HCT116 (cell line): ENCODE data around the gene BSN. TPM values are rescaled to one million over a fixed set of nuclear protein-coding genes. Genes with fewer than 3 reads are reported as not detected.

ENCODE experiments used
- ATAC-seq: fragments of 200-7000 bp; cut with Tn5 transposase; 2 replicates; pipeline ENCODE4 v1.9.1; 2020; ENCODE audit warnings: mild to moderate bottlenecking, moderate library complexity
- BruUV-seq: library from RNA; stranded (reverse); fragments of 400-500 nt; replicated peaks from 2 replicates; lab custom pipeline; 2021; lab: Mats Ljungman, UMichigan
- CTCF ChIA-PET: fragments of 300-600 bp; sonication (Branson Sonifier 250); formaldehyde crosslinking; loops from one replicate; lab custom pipeline; 2021; ENCODE audit warnings: antibody characterized with exemption; lab: Charles Lee
- POLR2A ChIA-PET: fragments of 300-600, 350-600 bp; sonication (Branson Sonifier 250); formaldehyde crosslinking; loops from one replicate; lab custom pipeline; 2021; ENCODE audit warnings: antibody characterized with exemption; lab: Charles Lee
- RAD21 ChIA-PET, 2 experiments: fragments of 300-600 bp; sonication (Branson Sonifier 250); formaldehyde crosslinking; loops; one replicate each; lab custom pipeline; 2023; ENCODE audit warnings: low total read pairs in 2 of 2; ENCODE audit not compliant: uncharacterized antibody in 2 of 2, unreplicated experiment in 2 of 2, low non-redundant PET in 1 of 2; lab: Charles Lee
- DNase-seq: peaks from one replicate; pipeline ENCODE4 v3.0.0-alpha.2; 2010; ENCODE audit warnings: low read depth, low spot score
- H2AFZ ChIP-seq: fragments of 200-600 bp; shearing (Covaris generic), sonication (generic); 2 replicates; pipeline ENCODE4 v1.6.1; 2017; ENCODE audit warnings: low read depth, mixed run types, mixed read lengths, antibody characterized with exemption, low read length; ENCODE audit not compliant: poor library complexity, severe bottlenecking
- H3K27ac ChIP-seq: 2 replicates; pipeline ENCODE4 v1.5.1; 2012; ENCODE audit warnings: low read depth, low read length
- H3K27me3 ChIP-seq: fragments of 200-600 bp; sonication (generic); 2 replicates; pipeline ENCODE4 v1.6.1; 2016; ENCODE audit warnings: mixed run types, low read length, mixed read lengths; ENCODE audit not compliant: insufficient read depth
- H3K36me3 ChIP-seq, 2 experiments: fragments of 200-500 bp in 1 of 2; fragments of 200-600 bp in 1 of 2; sonication (Bioruptor generic) in 1 of 2; sonication (generic) in 1 of 2; 2 replicates each; pipeline versions ENCODE4 v1.5.1 to v1.6.1; 2014 to 2016; ENCODE audit warnings: low read length in 2 of 2, inconsistent platforms in 1 of 2, mixed read lengths in 1 of 2, mixed run types in 1 of 2; ENCODE audit not compliant: insufficient read depth in 2 of 2, control insufficient read depth in 1 of 2
- H3K4me1 ChIP-seq, 2 experiments: fragments of 200-600 bp in 1 of 2; sonication (generic) in 1 of 2; 2 replicates each; pipeline versions ENCODE4 v1.5.1 to v1.6.1; 2012 to 2017; ENCODE audit warnings: low read length in 2 of 2, inconsistent platforms in 1 of 2, mild to moderate bottlenecking in 1 of 2, mixed read lengths in 1 of 2, mixed run types in 1 of 2, moderate library complexity in 1 of 2; ENCODE audit not compliant: insufficient read depth in 2 of 2, control insufficient read depth in 1 of 2
- H3K4me2 ChIP-seq: fragments of 200-600 bp; sonication (generic); 2 replicates; pipeline ENCODE4 v1.6.1; 2017; ENCODE audit warnings: mixed run types, low read length, mixed read lengths
- H3K4me3 ChIP-seq, 2 experiments: fragments of 200-600 bp in 1 of 2; sonication (generic) in 1 of 2; replicated peaks in 1 of 2; 2 replicates each; pipeline ENCODE4 v1.5.1; 2011 to 2016; ENCODE audit warnings: low read length in 2 of 2, control low read depth in 1 of 2, low read depth in 1 of 2, mild to moderate bottlenecking in 1 of 2, mixed read lengths in 1 of 2, mixed run types in 1 of 2
- H3K79me2 ChIP-seq: fragments of 200-600 bp; sonication (generic); 2 replicates; pipeline ENCODE4 v1.6.1; 2017; ENCODE audit warnings: mild to moderate bottlenecking, mixed run types, low read length, moderate library complexity, mixed read lengths; ENCODE audit not compliant: insufficient read depth
- H3K9ac ChIP-seq: fragments of 200-600 bp; sonication (generic); 2 replicates; pipeline ENCODE4 v1.6.1; 2016; ENCODE audit warnings: low read length, mixed read lengths
- H3K9me2 ChIP-seq: fragments of 200-600 bp; sonication (generic), shearing (Covaris generic); 2 replicates; pipeline ENCODE4 v1.6.1; 2017; ENCODE audit warnings: mixed run types, mild to moderate bottlenecking, moderate library complexity; ENCODE audit not compliant: insufficient read depth
- H3K9me3 ChIP-seq, 2 experiments: fragments of 200-500 bp in 1 of 2; fragments of 200-600 bp in 1 of 2; sonication (Bioruptor generic) in 1 of 2; sonication (generic) in 1 of 2; 2 replicates each; pipeline ENCODE4 v1.6.1; 2014 to 2017; ENCODE audit warnings: low read length in 2 of 2, mixed read lengths in 2 of 2, inconsistent platforms in 1 of 2, low read depth in 1 of 2, mild to moderate bottlenecking in 1 of 2, mixed run types in 1 of 2, moderate library complexity in 1 of 2; ENCODE audit not compliant: control insufficient read depth in 1 of 2, insufficient read depth in 1 of 2
- H4K20me1 ChIP-seq: fragments of 200-600 bp; sonication (generic), shearing (Covaris generic); 2 replicates; pipeline ENCODE4 v1.6.1; 2017; ENCODE audit warnings: mixed run types, mild to moderate bottlenecking, moderate library complexity; ENCODE audit not compliant: insufficient read depth
- CBX3 ChIP-seq: IDR thresholded peaks from 2 replicates; pipeline ENCODE4 v1.6.1; 2012; ENCODE audit warnings: low read depth
- CEBPB ChIP-seq: IDR thresholded peaks from 2 replicates; pipeline ENCODE4 v1.6.1; 2012; ENCODE audit warnings: low read depth
- CTCF ChIP-seq, 3 experiments: fragments of 200-600 bp in 1 of 3; sonication (generic) in 1 of 3; IDR thresholded peaks in 2 of 3; conservative IDR thresholded peaks in 1 of 3; 2 replicates each; pipeline ENCODE4 v1.5.1; 2012 to 2017; ENCODE audit warnings: low read depth in 2 of 3, low read length in 2 of 3, antibody characterized with exemption in 1 of 3, borderline replicate concordance in 1 of 3, control low read depth in 1 of 3, mild to moderate bottlenecking in 1 of 3, mixed read lengths in 1 of 3, mixed run types in 1 of 3, moderate library complexity in 1 of 3; ENCODE audit not compliant: insufficient read depth in 1 of 3
- EGR1 ChIP-seq: IDR thresholded peaks from 2 replicates; pipeline ENCODE4 v1.6.1; 2012; ENCODE audit warnings: low read depth
- ELF1 ChIP-seq: IDR thresholded peaks from 2 replicates; pipeline ENCODE4 v1.6.1; 2012; ENCODE audit warnings: low read depth, borderline replicate concordance
- EZH2phosphoT487 ChIP-seq: fragments of 200-600 bp; IDR thresholded peaks from 2 replicates; pipeline ENCODE4 v1.6.1; 2018; ENCODE audit warnings: antibody characterized with exemption, borderline replicate concordance
- FOSL1 ChIP-seq: IDR thresholded peaks from 2 replicates; pipeline ENCODE4 v1.6.1; 2012; ENCODE audit warnings: low read depth
- JUND ChIP-seq: IDR thresholded peaks from 2 replicates; pipeline ENCODE4 v1.6.1; 2012
- POLR2A ChIP-seq: IDR thresholded peaks from 2 replicates; pipeline ENCODE4 v1.7.0; 2011; ENCODE audit warnings: borderline replicate concordance; ENCODE audit not compliant: insufficient read depth, insufficient read length; ENCODE audit errors: extremely low read depth
- POLR2AphosphoS5 ChIP-seq: IDR thresholded peaks from 2 replicates; pipeline ENCODE4 v1.6.1; 2011; ENCODE audit warnings: mild to moderate bottlenecking, low read depth, low read length, moderate library complexity
- RAD21 ChIP-seq: IDR thresholded peaks from 2 replicates; pipeline ENCODE4 v1.6.1; 2012; ENCODE audit warnings: low read depth, mild to moderate bottlenecking
- SIN3A ChIP-seq: IDR thresholded peaks from 2 replicates; pipeline ENCODE4 v1.6.1; 2012; ENCODE audit warnings: low read depth
- YY1 ChIP-seq: IDR thresholded peaks from 2 replicates; pipeline ENCODE4 v1.6.1; 2011; ENCODE audit warnings: low read length, low read depth, moderate library complexity, mild to moderate bottlenecking; ENCODE audit not compliant: insufficient replicate concordance; ENCODE audit errors: extremely low read depth
- ZFX ChIP-seq: fragments of 450-650 bp; IDR thresholded peaks from 2 replicates; pipeline ENCODE4 v1.6.1; 2017
- intact Hi-C: fragments of 100-400 bp; cut with micrococcal nuclease; formaldehyde crosslinking; loops from 2 replicates; pipeline ENCODE4 v1.10.0; 2022
- total RNA-seq: library from RNA; stranded (reverse); gene quantifications from one replicate; pipeline ENCODE4 v1.2.1, GENCODE V29; 2021; ENCODE audit not compliant: unreplicated experiment

The BSN gene
- total RNA-seq, 1 experiment from 2014 or later: 1.5 TPM

DNA sequence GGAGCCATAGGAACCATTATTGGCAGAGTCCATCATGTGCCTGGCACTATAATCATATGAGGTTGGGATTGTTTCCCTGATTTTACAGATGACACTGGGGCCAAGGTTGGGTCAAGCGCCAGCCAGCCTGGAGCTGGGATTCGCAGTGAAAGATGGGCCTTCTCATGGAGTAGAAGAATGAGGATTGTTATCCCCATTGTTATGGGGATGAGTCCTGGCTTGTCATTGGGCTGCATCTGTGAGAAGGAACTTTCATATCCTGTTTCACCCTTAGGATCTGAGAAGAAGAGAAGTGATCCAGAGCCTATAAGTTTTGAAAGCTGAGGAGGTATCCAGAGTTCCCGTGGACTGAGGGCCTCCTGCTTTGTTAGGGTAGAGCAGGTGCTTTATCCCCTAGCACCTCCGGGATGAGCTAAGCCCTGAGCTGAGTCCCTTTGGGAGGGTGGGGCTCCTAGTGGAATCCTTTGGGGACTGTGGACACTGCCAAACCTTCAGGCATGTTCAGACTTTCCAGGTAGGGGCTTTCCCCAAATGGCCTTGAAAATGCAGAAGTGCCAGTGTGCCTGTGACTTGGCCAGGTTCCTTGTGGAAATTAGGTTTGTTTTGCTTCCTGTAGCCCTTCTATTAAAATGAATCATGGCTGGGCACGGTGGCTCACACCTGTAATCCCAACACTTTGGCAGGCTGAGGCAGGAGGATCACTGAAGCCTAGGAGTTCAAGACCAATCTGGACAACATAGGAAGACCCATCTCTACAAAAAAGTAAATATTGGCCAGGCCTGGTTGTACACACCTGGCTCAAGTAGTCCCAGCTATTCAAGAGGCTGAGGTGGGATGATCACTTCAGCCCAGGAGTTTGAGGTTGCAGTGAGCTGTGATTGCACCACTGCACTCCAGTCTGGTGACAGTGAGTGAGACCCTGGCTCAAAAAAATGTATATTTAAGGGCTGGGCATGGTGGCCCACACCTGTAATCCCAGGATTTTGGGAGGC is 30.2 kb upstream of the BSN start:
- Histone ChIP-seq H3K36me3 (no peaks in the 10 kb centered on the region), H3K4me3 (no peak overlapping the region), H3K9me2 (no peaks in the 10 kb centered on the region), H4K20me1 (no peaks in the 10 kb centered on the region), H3K4me1 (peaks cover 0 to 6% of the 10 kb centered on the region in 2 experiments; a peak in 2 of 4 replicates), H3K9me3 (no peaks in the 10 kb centered on the region), H3K4me2 (no peak overlapping the region), H3K9ac (no peak overlapping the region), H3K27me3 (no peaks in the 10 kb centered on the region), H3K27ac (no peak overlapping the region), H2AFZ (no peak overlapping the region), H3K79me2 (peaks cover 10% of the 10 kb centered on the region; the same call in 1 of the 2 replicates)
- TF ChIP-seq RAD21 (no peak), ZFX (no peak), POLR2AphosphoS5 (no peak), ELF1 (no peak), SIN3A (no peak), CTCF (IDR thresholded peaks at IDR 0.05 in 2 of 3, conservative IDR thresholded peaks at IDR 0.05 in 1 of 3; ENCODE audit: borderline replicate concordance in 1 of 3, insufficient read depth in 1 of 3, low read depth in 2 of 3, low read length in 2 of 3) (no peak), JUND (no peak), EGR1 (no peak), POLR2A (no peak), FOSL1 (no peak), CBX3 (no peak), YY1 (no peak), CEBPB (no peak), EZH2phosphoT487 (no peak)
- intact Hi-C loops: no loop called here
- CTCF ChIA-PET: interaction anchor here (1.5 kb wide), 1 partner anchor 16 kb away, joined by 3 read pairs; no protein-coding TSS in a partner anchor
- RAD21 ChIA-PET: no interaction called here
- DNase-seq: no peak
- no peak for ATAC-seq
- POLR2A ChIA-PET: no interaction called here
- BruUV-seq: no TSS peak
